Uterus (tissue), 4 donors: Measurements from ENCODE around the gene LRRN1. TPM values are rescaled to one million over a fixed set of nuclear protein-coding genes. Genes with fewer than 3 reads are reported as not detected.

Source experiments
- DNase-seq, 2 donors: peaks; one replicate each; pipeline ENCODE4 v3.0.0-alpha.2; 2019 to 2020
- H3K27ac ChIP-seq, 2 donors: fragments of 200-600 bp; sonication (generic); 1 replicate in 1 of 2; 2 replicates in 1 of 2; pipeline ENCODE4 v1.5.1; 2016 to 2018
- H3K27me3 ChIP-seq, 2 donors: fragments of 200-600 bp; sonication (generic); one replicate each; pipeline ENCODE4 v1.5.1; 2018 to 2019; ENCODE audit warnings: control low read depth in 1 of 2
- H3K36me3 ChIP-seq, 2 donors: fragments of 200-600 bp; sonication (generic); one replicate each; pipeline ENCODE4 v1.5.1; 2019; ENCODE audit warnings: control low read depth in 1 of 2
- H3K4me1 ChIP-seq, 2 donors: fragments of 200-600 bp; sonication (generic); one replicate each; pipeline ENCODE4 v1.5.1; 2018 to 2019; ENCODE audit warnings: control low read depth in 1 of 2
- H3K4me3 ChIP-seq, 2 donors: fragments of 200-600 bp; sonication (generic); 1 replicate in 1 of 2; 2 replicates in 1 of 2; pipeline ENCODE4 v1.5.1; 2018 to 2019; ENCODE audit warnings: mild to moderate bottlenecking in 1 of 2
- H3K9me3 ChIP-seq, 2 donors: fragments of 200-600 bp; sonication (generic); one replicate each; pipeline ENCODE4 v1.5.1; 2019; ENCODE audit warnings: control low read depth in 1 of 2
- POLR2A ChIP-seq, 2 donors: fragments of 450-650 bp; IDR thresholded peaks; one replicate each; pipeline ENCODE4 v1.6.1; 2016; ENCODE audit warnings: antibody characterized with exemption in 2 of 2, mild to moderate bottlenecking in 1 of 2, moderate library complexity in 1 of 2
- intact Hi-C: fragments of 100-400 bp; cut with DNase I; formaldehyde crosslinking; loops from one replicate; pipeline ENCODE4 v1.15.1; 2023; ENCODE audit warnings: low total_unique reads
- total RNA-seq, 4 donors: library from RNA; depleted of rRNA in 3 of 4; stranded (reverse); fragments of >200 nt in 3 of 4; gene quantifications; one replicate each; pipeline versions ENCODE4 v1.1.0 to v1.2.4, GENCODE V29; 2014 to 2023
- TF ChIP-seq, protein P1 (sequence below), 4 experiments: fragments of 200-600 bp in 2 of 4; fragments of 450-650 bp in 2 of 4; sonication (generic) in 2 of 4; IDR thresholded peaks; one replicate each; pipeline ENCODE4 v1.5.1; 2016 to 2019; ENCODE audit warnings: antibody characterized with exemption in 4 of 4, mild to moderate bottlenecking in 2 of 4, moderate library complexity in 1 of 4
- donor health status: DM: yes; HTN: yes; CAD: no.

Gene LRRN1
- total RNA-seq, 4 donors from 2014 or later: 0.29 to 19.1 (median 3.0) TPM; not detected in 1

DNA sequence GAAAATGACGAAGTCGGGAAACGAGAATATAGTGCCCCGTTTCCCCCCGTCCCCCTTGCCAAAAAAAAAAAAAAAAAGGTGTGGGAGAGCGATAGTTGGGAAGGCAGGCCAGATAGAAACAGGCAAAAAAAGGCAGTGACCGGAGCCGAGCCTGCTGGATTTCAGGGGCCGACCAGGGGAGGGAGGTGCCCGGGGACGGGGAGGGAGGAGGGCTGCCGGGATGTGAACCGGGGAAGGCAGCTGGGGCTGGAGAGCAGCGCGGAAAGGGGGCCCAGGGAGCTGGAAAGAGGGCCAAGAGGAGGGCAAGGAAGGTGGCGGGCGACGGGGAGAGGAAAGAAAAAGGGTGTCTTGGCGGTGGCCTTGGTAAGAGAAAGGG lies 837 bp downstream of the LRRN1 start:
- TF ChIP-seq, protein P1, sequence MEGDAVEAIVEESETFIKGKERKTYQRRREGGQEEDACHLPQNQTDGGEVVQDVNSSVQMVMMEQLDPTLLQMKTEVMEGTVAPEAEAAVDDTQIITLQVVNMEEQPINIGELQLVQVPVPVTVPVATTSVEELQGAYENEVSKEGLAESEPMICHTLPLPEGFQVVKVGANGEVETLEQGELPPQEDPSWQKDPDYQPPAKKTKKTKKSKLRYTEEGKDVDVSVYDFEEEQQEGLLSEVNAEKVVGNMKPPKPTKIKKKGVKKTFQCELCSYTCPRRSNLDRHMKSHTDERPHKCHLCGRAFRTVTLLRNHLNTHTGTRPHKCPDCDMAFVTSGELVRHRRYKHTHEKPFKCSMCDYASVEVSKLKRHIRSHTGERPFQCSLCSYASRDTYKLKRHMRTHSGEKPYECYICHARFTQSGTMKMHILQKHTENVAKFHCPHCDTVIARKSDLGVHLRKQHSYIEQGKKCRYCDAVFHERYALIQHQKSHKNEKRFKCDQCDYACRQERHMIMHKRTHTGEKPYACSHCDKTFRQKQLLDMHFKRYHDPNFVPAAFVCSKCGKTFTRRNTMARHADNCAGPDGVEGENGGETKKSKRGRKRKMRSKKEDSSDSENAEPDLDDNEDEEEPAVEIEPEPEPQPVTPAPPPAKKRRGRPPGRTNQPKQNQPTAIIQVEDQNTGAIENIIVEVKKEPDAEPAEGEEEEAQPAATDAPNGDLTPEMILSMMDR (IDR thresholded peaks at IDR 0.05): no peak
- no peak for TF ChIP-seq POLR2A (IDR thresholded peaks at IDR 0.05)
- Histone ChIP-seq H3K4me1 (no peaks in the 10 kb centered on the region), H3K27me3 (no peaks in the 10 kb centered on the region), H3K36me3 (no peaks in the 10 kb centered on the region), H3K9me3 (no peaks in the 10 kb centered on the region), H3K27ac (no peak overlapping the region), H3K4me3 (peak overlapping the region; percentile 35 to 51)
- intact Hi-C loops: no loop called here
- peak in 1 of 2 donors; percentile 19 for DNase-seq

DNA sequence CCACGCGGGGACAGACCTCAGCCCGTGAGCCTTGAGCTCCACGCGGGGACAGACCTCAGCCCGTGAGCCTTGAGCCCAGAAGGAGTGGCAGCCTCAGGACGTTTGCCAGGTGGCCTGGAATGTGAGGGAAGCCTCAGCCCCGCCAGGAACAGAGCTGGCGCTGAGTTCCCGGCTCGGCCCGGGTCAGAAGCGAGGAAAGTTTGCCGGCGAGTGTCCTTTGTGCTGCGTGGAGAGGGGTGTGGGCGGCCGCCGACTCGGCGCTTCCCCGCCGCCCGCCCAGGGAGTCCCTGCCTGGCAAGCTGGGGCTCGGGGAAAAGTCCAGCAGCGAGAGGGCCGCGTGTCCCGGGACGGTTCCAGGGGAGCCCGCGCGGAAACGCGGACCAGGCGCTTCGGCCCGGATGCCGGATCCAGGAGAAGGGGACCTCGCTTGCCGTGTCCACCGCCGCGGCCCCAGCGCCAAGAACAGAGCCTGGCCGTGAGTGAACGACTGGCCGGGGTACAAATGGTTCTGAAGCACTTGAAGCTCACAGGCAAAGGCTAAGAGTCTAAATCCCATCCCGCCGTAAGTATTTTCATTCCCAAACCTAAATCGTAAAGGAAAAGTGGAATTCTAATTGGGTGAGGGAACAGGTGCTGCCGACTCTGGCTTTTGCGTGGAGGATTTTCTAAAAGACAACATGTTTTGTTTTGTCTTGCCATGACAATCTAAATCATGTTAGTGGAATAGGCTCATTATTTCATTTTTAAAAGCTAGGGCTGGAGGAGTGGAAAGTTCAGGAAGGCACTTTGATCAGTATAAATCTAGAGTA lies 1.7 kb downstream of the LRRN1 start:
- H3K4me1 ChIP-seq: no peaks in the 10 kb centered on the region
- no peaks in the 10 kb centered on the region for H3K27me3 ChIP-seq
- DNase-seq: peak in 1 of 2 donors; percentile 17
- no peak overlapping the region for H3K27ac ChIP-seq
- TF ChIP-seq POLR2A (IDR thresholded peaks at IDR 0.05): no peak
- TF ChIP-seq, protein P1 (IDR thresholded peaks at IDR 0.05): no peak
- H3K4me3 ChIP-seq: peak overlapping the region; percentile 35 to 51
- no peaks in the 10 kb centered on the region for H3K9me3 ChIP-seq
- H3K36me3 ChIP-seq: no peaks in the 10 kb centered on the region
- intact Hi-C loops: no loop called here

DNA sequence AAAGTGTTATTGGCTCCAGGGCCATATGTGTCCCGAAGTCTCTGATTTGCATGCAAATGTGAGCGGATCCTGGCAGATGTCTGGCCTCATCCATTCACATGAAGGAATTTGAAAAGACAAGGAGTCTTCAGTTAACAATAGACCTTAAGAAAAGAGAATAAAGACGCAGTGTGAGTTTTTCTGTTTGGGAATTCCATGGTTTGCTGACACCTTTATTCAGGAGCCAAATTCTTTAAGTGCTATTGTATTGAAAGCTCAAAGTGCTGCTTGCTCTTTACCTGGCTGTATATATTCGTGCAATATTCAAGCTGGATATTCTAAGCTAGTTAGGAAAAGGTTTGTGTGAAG lies 2.2 kb downstream of the LRRN1 start:
- H3K9me3 ChIP-seq: no peaks in the 10 kb centered on the region
- H3K27me3 ChIP-seq: no peaks in the 10 kb centered on the region
- no peaks in the 10 kb centered on the region for H3K36me3 ChIP-seq
- no peaks in the 10 kb centered on the region for H3K4me1 ChIP-seq
- DNase-seq: no peak
- TF ChIP-seq, protein P1 (IDR thresholded peaks at IDR 0.05): no peak
- TF ChIP-seq POLR2A (IDR thresholded peaks at IDR 0.05): no peak
- H3K27ac ChIP-seq: no peak overlapping the region
- intact Hi-C loops: no loop called here
- no peak overlapping the region for H3K4me3 ChIP-seq

DNA sequence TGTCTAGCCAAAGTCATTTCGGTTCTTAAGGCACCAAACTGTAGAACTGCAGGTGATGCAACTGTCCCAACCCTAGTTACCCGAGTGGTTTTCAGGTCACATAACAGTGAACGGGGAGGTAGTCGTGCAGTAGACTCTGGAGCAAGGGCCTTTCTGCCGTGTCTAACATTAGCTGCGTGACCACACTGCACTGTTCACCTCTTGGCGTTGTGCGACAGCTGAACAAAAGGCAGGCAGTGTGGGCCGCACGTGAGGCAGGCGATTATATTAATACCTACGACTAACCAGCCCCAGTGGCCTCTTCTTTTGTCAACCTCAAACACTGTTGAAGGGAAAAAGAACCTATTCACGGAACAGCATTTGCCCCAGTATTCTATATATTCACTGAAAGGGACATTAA lies 2.8 kb downstream of the LRRN1 start:
- Histone ChIP-seq H3K4me1 (no peaks in the 10 kb centered on the region), H3K27me3 (no peaks in the 10 kb centered on the region), H3K36me3 (no peaks in the 10 kb centered on the region), H3K27ac (no peak overlapping the region), H3K4me3 (no peak overlapping the region), H3K9me3 (no peaks in the 10 kb centered on the region)
- DNase-seq: no peak
- TF ChIP-seq POLR2A (IDR thresholded peaks at IDR 0.05): no peak
- TF ChIP-seq, protein P1 (IDR thresholded peaks at IDR 0.05): no peak
- intact Hi-C loops: no loop called here

DNA sequence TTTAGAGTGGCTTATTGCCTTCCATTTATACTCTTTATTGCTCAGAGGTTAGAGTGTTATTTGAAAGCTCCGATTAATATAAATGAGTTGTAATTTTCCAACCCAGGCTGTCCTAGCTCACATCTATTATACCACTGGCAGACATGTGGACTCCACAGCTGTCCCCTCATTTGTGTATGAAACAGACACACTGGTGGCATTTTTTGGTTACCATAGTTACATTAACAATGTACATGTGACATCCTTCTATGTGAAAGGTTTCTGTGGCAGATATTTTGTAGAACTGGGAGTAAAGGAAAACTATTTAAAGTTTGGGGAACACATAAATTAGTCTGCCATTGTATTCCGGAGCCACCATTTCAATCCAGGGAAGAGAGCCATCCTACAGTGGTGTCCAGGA lies 5.3 kb downstream of the LRRN1 start:
- no peaks in the 10 kb centered on the region for H3K27me3 ChIP-seq
- no peaks in the 10 kb centered on the region for H3K4me1 ChIP-seq
- intact Hi-C loops: no loop called here
- no peaks in the 10 kb centered on the region for H3K9me3 ChIP-seq
- H3K36me3 ChIP-seq: no peaks in the 10 kb centered on the region
- no peak overlapping the region for H3K4me3 ChIP-seq
- TF ChIP-seq POLR2A (IDR thresholded peaks at IDR 0.05): no peak
- TF ChIP-seq, protein P1 (IDR thresholded peaks at IDR 0.05): no peak
- DNase-seq: no peak
- no peak overlapping the region for H3K27ac ChIP-seq
